Mesendoderm (in vitro differentiated cells): Measurements from ENCODE around the gene RBM10.

ENCODE experiments used
- DNase-seq: peaks from one replicate; pipeline ENCODE4 v3.0.0; 2013
- H2AK5ac ChIP-seq: 2 replicates; pipeline ENCODE4 v1.6.1; 2013; ENCODE audit warnings: low read length, inconsistent platforms
- H2BK120ac ChIP-seq: 2 replicates; pipeline ENCODE4 v1.6.1; 2013; ENCODE audit warnings: low read depth, mild to moderate bottlenecking, low read length, moderate library complexity, mixed read lengths
- H2BK15ac ChIP-seq: replicated peaks from 2 replicates; pipeline ENCODE4 v1.6.1; 2013; ENCODE audit warnings: low read depth, mild to moderate bottlenecking, moderate library complexity
- H2BK5ac ChIP-seq: 2 replicates; pipeline ENCODE4 v1.6.1; 2013; ENCODE audit warnings: low read length, inconsistent platforms
- H3K18ac ChIP-seq: 2 replicates; pipeline ENCODE4 v1.6.1; 2013; ENCODE audit warnings: mild to moderate bottlenecking, low read length, mixed read lengths
- H3K23ac ChIP-seq: one replicate; pipeline ENCODE4 v1.6.1; 2013; ENCODE audit warnings: low read length
- H3K27ac ChIP-seq: 2 replicates; pipeline ENCODE4 v1.5.1; 2013; ENCODE audit warnings: low read depth, mild to moderate bottlenecking, inconsistent platforms, low read length, moderate library complexity
- H3K27me3 ChIP-seq: 2 replicates; pipeline ENCODE4 v1.6.1; 2013; ENCODE audit warnings: low read length, control low read depth, mild to moderate bottlenecking, inconsistent platforms; ENCODE audit not compliant: insufficient read depth, poor library complexity
- H3K36me3 ChIP-seq: 2 replicates; pipeline ENCODE4 v1.6.1; 2013; ENCODE audit warnings: low read length, inconsistent platforms; ENCODE audit not compliant: control insufficient read depth, insufficient read depth
- H3K4ac ChIP-seq: one replicate; pipeline ENCODE4 v1.6.1; 2013; ENCODE audit warnings: low read depth, mild to moderate bottlenecking, low read length, moderate library complexity
- H3K4me1 ChIP-seq: 2 replicates; pipeline ENCODE4 v1.6.1; 2013; ENCODE audit warnings: low read depth, low read length, inconsistent platforms; ENCODE audit not compliant: control insufficient read depth
- H3K4me2 ChIP-seq: 2 replicates; pipeline ENCODE4 v1.6.1; 2013; ENCODE audit warnings: low read length
- H3K4me3 ChIP-seq: 2 replicates; pipeline ENCODE4 v1.5.1; 2013; ENCODE audit warnings: mild to moderate bottlenecking, low read length
- H3K56ac ChIP-seq: one replicate; pipeline ENCODE4 v1.6.1; 2013; ENCODE audit warnings: low read length
- H3K79me1 ChIP-seq: 2 replicates; pipeline ENCODE4 v1.6.1; 2013; ENCODE audit warnings: low read length, inconsistent platforms
- H3K79me2 ChIP-seq: 2 replicates; pipeline ENCODE4 v1.6.1; 2013; ENCODE audit warnings: mild to moderate bottlenecking, low read length; ENCODE audit not compliant: control insufficient read depth, insufficient read depth
- H3K9ac ChIP-seq: 2 replicates; pipeline ENCODE4 v1.6.1; 2013; ENCODE audit warnings: low read length, inconsistent platforms
- H4K5ac ChIP-seq: one replicate; pipeline ENCODE4 v1.6.1; 2013; ENCODE audit warnings: low read length
- H4K8ac ChIP-seq: one replicate; pipeline ENCODE4 v1.6.1; 2013; ENCODE audit warnings: low read depth, mild to moderate bottlenecking, control low read depth, low read length, moderate library complexity
- WGBS: extraction: QIAGEN DNeasy Blood & Tissue Kit; methylation state at CpG from one replicate; pipeline ENCODE4 v1.1.7; 2013; ENCODE audit warnings: low lambda C conversion rate, missing lambda C conversion rate; ENCODE audit not compliant: insufficient coverage; ENCODE audit errors: extremely low coverage; 5-methylcytosine and 5-hydroxymethylcytosine counted together

The RBM10 gene

GRCh38 chrX:47197526-47197925, 52.5 kb downstream of the RBM10 start:
- H3K4me3 ChIP-seq: no peak overlapping the region
- WGBS: no CpG with 5 or more reads among the region's 7 CpGs

GRCh38 chrX:47198026-47198686, 53.1 kb downstream of the RBM10 start:
- no CpG with 5 or more reads among the region's 10 CpGs for WGBS
- H3K4me1 ChIP-seq: peaks cover 10% of the 10 kb centered on the region
- H2BK5ac ChIP-seq: no peak overlapping the region
- no peak overlapping the region for H3K23ac ChIP-seq
- H3K4me3 ChIP-seq: no peak overlapping the region
- no peak overlapping the region for H3K4ac ChIP-seq
- no peak overlapping the region for H4K8ac ChIP-seq
- H2AK5ac ChIP-seq: no peak overlapping the region
- peak overlapping the region; percentile 64 for H3K56ac ChIP-seq
- no peak overlapping the region for H3K4me2 ChIP-seq
- H3K9ac ChIP-seq: no peak overlapping the region
- H2BK15ac ChIP-seq: no peak overlapping the region
- H2BK120ac ChIP-seq: no peak overlapping the region
- H3K27ac ChIP-seq: peak overlapping the region; percentile 37
- no peak overlapping the region for H3K18ac ChIP-seq
- H4K5ac ChIP-seq: no peak overlapping the region
- H3K27me3 ChIP-seq: no peaks in the 10 kb centered on the region
- peaks cover 43% of the 10 kb centered on the region for H3K79me2 ChIP-seq
- peaks cover 18% of the 10 kb centered on the region for H3K36me3 ChIP-seq
- peak; percentile 97 for DNase-seq
- H3K79me1 ChIP-seq: peaks cover 3% of the 10 kb centered on the region

More at GRCh38 chrX:47197526-47197925, 52.5 kb downstream of the RBM10 start:
- Histone ChIP-seq H2AK5ac (no peak overlapping the region), H4K5ac (no peak overlapping the region), H3K36me3 (peaks cover 18% of the 10 kb centered on the region), H3K27ac (peak overlapping the region; percentile 37), H2BK15ac (no peak overlapping the region), H3K4me1 (peaks cover 10% of the 10 kb centered on the region), H3K9ac (no peak overlapping the region), H2BK120ac (no peak overlapping the region), H3K79me2 (peaks cover 43% of the 10 kb centered on the region), H3K18ac (no peak overlapping the region), H3K56ac (peak overlapping the region; percentile 34), H3K23ac (no peak overlapping the region), H3K4ac (no peak overlapping the region), H2BK5ac (no peak overlapping the region), H4K8ac (no peak overlapping the region), H3K4me2 (peak overlapping the region; percentile 20), H3K27me3 (no peaks in the 10 kb centered on the region), H3K79me1 (peaks cover 3% of the 10 kb centered on the region)
- DNase-seq: no peak

- Histone ChIP-seq H3K18ac (no peak overlapping the region), H2BK15ac (no peak overlapping the region), H3K23ac (no peak overlapping the region), H3K36me3 (peaks cover 18% of the 10 kb centered on the region), H3K4me1 (peaks cover 10% of the 10 kb centered on the region), H4K5ac (no peak overlapping the region), H3K4me3 (no peak overlapping the region), H3K27ac (peak overlapping the region; percentile 37), H2BK5ac (no peak overlapping the region), H3K4ac (no peak overlapping the region), H3K9ac (no peak overlapping the region), H2AK5ac (no peak overlapping the region), H2BK120ac (no peak overlapping the region), H3K79me2 (peaks cover 43% of the 10 kb centered on the region), H3K4me2 (no peak overlapping the region), H3K27me3 (no peaks in the 10 kb centered on the region), H3K56ac (peak overlapping the region; percentile 64), H3K79me1 (peaks cover 3% of the 10 kb centered on the region), H4K8ac (no peak overlapping the region)
- no peak for DNase-seq
- whole genome bisulfite sequencing: no CpG with 5 or more reads among the region's 15 CpGs
These were observed 53.7 kb downstream of the RBM10 start for GRCh38 chrX:47198687-47199080.

- Histone ChIP-seq H4K5ac (no peak overlapping the region), H2BK5ac (no peak overlapping the region), H3K4ac (no peak overlapping the region), H3K4me1 (peaks cover 10% of the 10 kb centered on the region), H3K23ac (no peak overlapping the region), H3K4me3 (no peak overlapping the region), H3K4me2 (no peak overlapping the region), H3K36me3 (peaks cover 18% of the 10 kb centered on the region), H3K56ac (no peak overlapping the region), H3K79me2 (peaks cover 40% of the 10 kb centered on the region), H3K9ac (no peak overlapping the region), H3K27ac (no peak overlapping the region), H3K79me1 (peaks cover 3% of the 10 kb centered on the region), H2AK5ac (no peak overlapping the region), H3K18ac (no peak overlapping the region), H2BK15ac (no peak overlapping the region), H3K27me3 (no peaks in the 10 kb centered on the region), H4K8ac (no peak overlapping the region), H2BK120ac (no peak overlapping the region)
- DNase-seq: no peak
- WGBS: no CpG with 5 or more reads among the region's 10 CpGs
These were observed 54.3 kb downstream of the RBM10 start for GRCh38 chrX:47199286-47199685.

GRCh38 chrX:47200385-47201150, 55.5 kb downstream of the RBM10 start:
- no peak overlapping the region for H4K5ac ChIP-seq
- no peak overlapping the region for H3K27ac ChIP-seq
- no peak overlapping the region for H2BK5ac ChIP-seq
- H3K4ac ChIP-seq: no peak overlapping the region
- H3K36me3 ChIP-seq: peaks cover 21% of the 10 kb centered on the region
- H3K4me1 ChIP-seq: peaks cover 10% of the 10 kb centered on the region
- H2AK5ac ChIP-seq: no peak overlapping the region
- no peaks in the 10 kb centered on the region for H3K27me3 ChIP-seq
- H3K4me3 ChIP-seq: no peak overlapping the region
- H3K9ac ChIP-seq: no peak overlapping the region
- no peak overlapping the region for H2BK120ac ChIP-seq
- no peak overlapping the region for H3K4me2 ChIP-seq
- no peak overlapping the region for H3K23ac ChIP-seq
- H3K18ac ChIP-seq: no peak overlapping the region
- H3K79me2 ChIP-seq: peaks cover 29% of the 10 kb centered on the region
- peaks cover 3% of the 10 kb centered on the region for H3K79me1 ChIP-seq
- DNase-seq: peak; percentile 65
- H2BK15ac ChIP-seq: no peak overlapping the region
- WGBS: no CpG with 5 or more reads among the region's 9 CpGs
- H3K56ac ChIP-seq: no peak overlapping the region
- H4K8ac ChIP-seq: no peak overlapping the region
